Measurements from ENCODE around the gene DRAXIN. TPM values are rescaled to one million over a fixed set of nuclear protein-coding genes. Genes with fewer than 3 reads are reported as not detected.

The DRAXIN gene
- total RNA-seq = 4.7 TPM

GRCh38 chr1:11691302-11691914 lies at the start of gene DRAXIN:
Gene DRAXIN (plus strand): TSS chr1:11691710. CDS start chr1:11706259, 14,549 bp downstream.

GRCh38 chr1:11654137-11654938 lies 37.2 kb upstream of the DRAXIN start, which contains the start of the genes FBXO2 and FBXO44:
Gene FBXO2 (minus strand): TSS chr1:11654429. CDS start chr1:11654340, 89 bp downstream.
Gene FBXO44 (plus strand): TSS chr1:11654877. CDS start chr1:11655836, 959 bp downstream.

GRCh38 chr1:11681071-11681771 lies 10.3 kb upstream of the DRAXIN start, which contains the start of gene MAD2L2:
Gene MAD2L2 (minus strand): TSS chr1:11681148. CDS start chr1:11680601, 547 bp downstream.

GRCh38 chr1:11735854-11736745 lies 44.6 kb downstream of the DRAXIN start, which contains the start of gene AGTRAP:
Gene AGTRAP (plus strand): TSS chr1:11736136. CDS start chr1:11736209, 73 bp downstream.

GRCh38 chr1:11761988-11762406 lies 70.5 kb downstream of the DRAXIN start, which contains the start of gene C1orf167:
Gene C1orf167 (plus strand): TSS chr1:11762193. CDS start chr1:11764401, 2,208 bp downstream.

Other genes with a start within 250 kb of the DRAXIN start
- 30.2 TPM for gene DISP3, start 212.6 kb upstream of the DRAXIN start, total RNA-seq
- gene FBXO2, start 37.3 kb upstream of the DRAXIN start, total RNA-seq = 1.8 TPM
- 22.0 TPM for gene FBXO44, start 36.8 kb upstream of the DRAXIN start, total RNA-seq
- gene FBXO6, start 27.5 kb upstream of the DRAXIN start, total RNA-seq = 7.9 TPM
- gene MAD2L2, start 10.6 kb upstream of the DRAXIN start, total RNA-seq = 35.2 TPM
- 22.7 TPM for gene AGTRAP, start 44.4 kb downstream of the DRAXIN start, total RNA-seq
- gene C1orf167, start 70.5 kb downstream of the DRAXIN start, total RNA-seq = not detected
- gene MTHFR, start 114.3 kb downstream of the DRAXIN start, total RNA-seq = 43.3 TPM
- gene CLCN6, start 114.5 kb downstream of the DRAXIN start, total RNA-seq = 25.2 TPM
- gene NPPA, start 156.1 kb downstream of the DRAXIN start, total RNA-seq = 0.77 TPM
- gene NPPB, start 167.2 kb downstream of the DRAXIN start, total RNA-seq = not detected
- 43.7 TPM for gene KIAA2013, start 234.7 kb downstream of the DRAXIN start, total RNA-seq
- 129 TPM for gene PLOD1, start 243.0 kb downstream of the DRAXIN start, total RNA-seq

Measured in camera-type eye (tissue), 1 donor.